SK-N-SH (cell line): Measurements from ENCODE around the gene LDLR. TPM values are rescaled to one million over a fixed set of nuclear protein-coding genes. Genes with fewer than 3 reads are reported as not detected.
A peak's percentile ranks its signal among the peaks of the same experiment; 100 is the strongest.

ENCODE experiments used
- CTCF ChIA-PET: fragments of 300-600, 350-600 bp; formaldehyde crosslinking; extraction: SDS; loops from one replicate; lab custom pipeline; 2021; lab: Yijun Ruan, JAX
- POLR2A ChIA-PET: fragments of 350-600 bp; sonication (Branson Sonifier 250); formaldehyde crosslinking; extraction: SDS; loops from one replicate; lab custom pipeline; 2020; ENCODE audit warnings: antibody characterized with exemption, inconsistent platforms; lab: Yijun Ruan, JAX
- DNase-seq: peaks from one replicate; pipeline ENCODE4 v3.0.0; 2012
- H2AFZ ChIP-seq: fragments of 200-600 bp; sonication (generic); 2 replicates; pipeline ENCODE4 v1.8.1; 2016; ENCODE audit warnings: antibody characterized with exemption, mild to moderate bottlenecking, low read depth
- H3F3A ChIP-seq: fragments of 200-600 bp; sonication (generic); replicated peaks from 2 replicates; pipeline ENCODE3; 2016; ENCODE audit warnings: antibody characterized with exemption, mild to moderate bottlenecking; ENCODE audit not compliant: insufficient read depth
- H3K27ac ChIP-seq, 2 experiments: fragments of 200-500 bp in 1 of 2; fragments of 200-600 bp in 1 of 2; sonication (Bioruptor generic) in 1 of 2; sonication (generic), shearing (Covaris generic) in 1 of 2; 2 replicates each; pipeline versions ENCODE4 v1.5.1 to v1.6.1; 2014 to 2016; ENCODE audit warnings: low read depth in 2 of 2, inconsistent platforms in 1 of 2, low read length in 1 of 2, mild to moderate bottlenecking in 1 of 2, mixed read lengths in 1 of 2
- H3K27me3 ChIP-seq: fragments of 200-600 bp; sonication (generic), shearing (Covaris generic); 2 replicates; pipeline ENCODE4 v1.6.1; 2016; ENCODE audit warnings: mixed run types; ENCODE audit not compliant: insufficient read depth
- H3K36me3 ChIP-seq, 2 experiments: fragments of 200-500 bp in 1 of 2; fragments of 200-600 bp in 1 of 2; sonication (Bioruptor generic) in 1 of 2; sonication (generic) in 1 of 2; replicated peaks in 1 of 2; 2 replicates each; pipeline versions ENCODE3 to v1.5.1; 2014 to 2016; ENCODE audit warnings: low read length in 1 of 2, mild to moderate bottlenecking in 1 of 2; ENCODE audit not compliant: insufficient read depth in 2 of 2, control insufficient read depth in 1 of 2
- H3K4me1 ChIP-seq, 2 experiments: fragments of 200-500 bp in 1 of 2; fragments of 200-600 bp in 1 of 2; sonication (Bioruptor generic) in 1 of 2; sonication (generic), shearing (Covaris generic) in 1 of 2; 2 replicates each; pipeline versions ENCODE4 v1.5.1 to v1.6.1; 2014 to 2016; ENCODE audit warnings: low read depth in 1 of 2, low read length in 1 of 2, mixed run types in 1 of 2; ENCODE audit not compliant: insufficient read depth in 2 of 2, control insufficient read depth in 1 of 2
- H3K4me2 ChIP-seq: fragments of 200-600 bp; sonication (generic), shearing (Covaris generic); 2 replicates; pipeline ENCODE4 v1.6.1; 2017; ENCODE audit warnings: mixed run types
- H3K4me3 ChIP-seq, 2 experiments: fragments of 200-500 bp in 1 of 2; fragments of 200-600 bp in 1 of 2; sonication (Bioruptor generic) in 1 of 2; sonication (generic), shearing (Covaris generic) in 1 of 2; 2 replicates each; pipeline versions ENCODE4 v1.5.1 to v1.8.1; 2014 to 2016; ENCODE audit warnings: low read depth in 2 of 2, inconsistent platforms in 1 of 2, low read length in 1 of 2, mild to moderate bottlenecking in 1 of 2, mixed read lengths in 1 of 2, moderate library complexity in 1 of 2
- H3K79me2 ChIP-seq: fragments of 200-600 bp; sonication (generic); 2 replicates; pipeline ENCODE4 v1.8.1; 2017; ENCODE audit warnings: mild to moderate bottlenecking; ENCODE audit not compliant: insufficient read depth
- H3K9ac ChIP-seq: fragments of 200-600 bp; sonication (generic); 2 replicates; pipeline ENCODE4 v1.6.1; 2017; ENCODE audit warnings: mixed run types
- H3K9me2 ChIP-seq: fragments of 200-600 bp; sonication (generic); 2 replicates; pipeline ENCODE4 v1.6.1; 2017; ENCODE audit warnings: mixed run types
- H3K9me3 ChIP-seq: fragments of 200-600 bp; sonication (generic); 2 replicates; pipeline ENCODE4 v1.6.1; 2017; ENCODE audit warnings: mixed run types, mild to moderate bottlenecking, moderate library complexity
- H4K20me1 ChIP-seq: fragments of 200-600 bp; sonication (generic); 2 replicates; pipeline ENCODE4 v1.6.1; 2017; ENCODE audit warnings: mild to moderate bottlenecking, mixed run types; ENCODE audit not compliant: insufficient read depth
- CHD2 ChIP-seq: fragments of 150-350 bp; IDR thresholded peaks from 2 replicates; pipeline ENCODE4 v1.6.1; 2018; ENCODE audit warnings: low read length; ENCODE audit not compliant: partially characterized antibody
- FOXM1 ChIP-seq: IDR thresholded peaks from 2 replicates; pipeline ENCODE4 v1.4.0; 2012; ENCODE audit warnings: low read depth, mild to moderate bottlenecking
- GABPA ChIP-seq: IDR thresholded peaks from 2 replicates; pipeline ENCODE4 v1.4.0; 2012; ENCODE audit warnings: low read depth, mild to moderate bottlenecking
- JUND ChIP-seq: IDR thresholded peaks from 2 replicates; pipeline ENCODE4 v1.4.0; 2012
- NFIC ChIP-seq: IDR thresholded peaks from 2 replicates; pipeline ENCODE4 v1.4.0; 2012; ENCODE audit warnings: borderline replicate concordance
- NRF1 ChIP-seq: IDR thresholded peaks from 2 replicates; pipeline ENCODE4 v1.6.1; 2012; ENCODE audit warnings: low read depth, mild to moderate bottlenecking, low read length
- RAD21 ChIP-seq: IDR thresholded peaks from 2 replicates; pipeline ENCODE4 v1.6.1; 2012; ENCODE audit warnings: mild to moderate bottlenecking, low read length
- RCOR1 ChIP-seq: fragments of 150-350 bp; IDR thresholded peaks from 2 replicates; pipeline ENCODE4 v1.6.1; 2017; ENCODE audit warnings: antibody characterized with exemption, low read length
- RFX5 ChIP-seq: IDR thresholded peaks from 2 replicates; pipeline ENCODE4 v1.6.1; 2012; ENCODE audit warnings: mild to moderate bottlenecking, improper control_type of control experiment, low read length
- RXRA ChIP-seq: IDR thresholded peaks from 2 replicates; pipeline ENCODE4 v1.4.0; 2012; ENCODE audit warnings: low read depth, mild to moderate bottlenecking, borderline replicate concordance
- SMC3 ChIP-seq: IDR thresholded peaks from 2 replicates; pipeline ENCODE4 v1.6.1; 2012; ENCODE audit warnings: low read depth, low read length, improper control_type of control experiment
- TCF12 ChIP-seq: IDR thresholded peaks from 2 replicates; pipeline ENCODE4 v1.4.0; 2012
- WGBS: methylation state at CpG from one replicate; pipeline ENCODE4 v1.1.6; 2017; ENCODE audit warnings: low lambda C conversion rate; 5-methylcytosine and 5-hydroxymethylcytosine counted together
- polyA plus RNA-seq, 3 experiments: library from polyadenylated mRNA; depleted of rRNA; stranded (reverse); fragments of >200 nt; gene quantifications; 2 replicates each; pipeline ENCODE4 v1.2.3, GENCODE V29; 2012
- TF ChIP-seq, protein P1 (sequence below): IDR thresholded peaks from 2 replicates; pipeline ENCODE4 v1.4.0; 2012; ENCODE audit warnings: low read depth
- TF ChIP-seq, protein P2 (sequence below): fragments of 200-600 bp; sonication (generic); IDR thresholded peaks from 2 replicates; pipeline ENCODE4 v1.6.1; 2017; ENCODE audit warnings: antibody characterized with exemption, mild to moderate bottlenecking, moderate library complexity

Gene LDLR
- polyA plus RNA-seq, 1 of the 3 experiments (the other 2 are of a cell fraction), result 25.1 TPM

DNA sequence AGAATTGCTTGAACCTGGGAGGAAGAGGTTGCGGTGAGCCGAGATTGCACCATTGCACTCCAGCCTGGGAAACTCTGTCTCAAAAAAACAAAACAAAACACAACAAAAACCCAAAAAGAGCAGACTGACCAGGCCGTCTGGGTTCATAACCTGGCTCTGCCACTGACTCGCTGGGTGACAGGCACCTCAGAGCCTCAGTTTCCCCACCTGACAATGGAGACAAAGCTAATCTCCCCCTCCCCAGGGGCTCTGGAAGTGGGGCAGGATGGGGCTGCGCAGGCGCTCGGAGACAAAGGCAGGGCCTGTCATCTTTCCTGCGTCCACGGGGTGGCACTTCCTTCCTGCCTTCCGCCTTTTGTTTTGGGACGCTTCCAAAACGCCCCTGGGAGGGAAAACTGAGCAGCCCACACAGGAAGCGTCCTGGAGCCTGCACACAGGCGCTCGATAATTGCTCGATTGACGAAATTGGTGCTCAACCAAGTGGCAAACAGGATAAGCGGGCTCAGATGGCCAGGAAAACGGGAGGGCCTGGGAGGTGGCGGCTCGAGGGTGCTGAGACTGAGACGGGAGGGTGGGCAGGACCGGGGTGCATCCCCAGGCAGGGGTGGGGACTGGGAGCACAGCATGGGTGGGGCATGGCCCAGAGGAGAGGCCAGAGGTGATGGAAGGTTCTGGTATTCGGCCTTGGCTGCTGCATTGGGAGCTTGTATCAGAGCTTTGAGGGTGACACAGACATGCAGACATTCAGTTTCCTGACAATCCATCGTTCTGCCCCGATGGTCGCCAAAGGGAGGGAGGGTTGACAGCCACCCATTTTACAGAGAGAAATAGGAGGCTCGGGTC, 48.5 kb downstream of the LDLR start:
- peak overlapping the region; percentile 82 for H3K4me2 ChIP-seq
- H3K4me3 ChIP-seq, result peak overlapping the region; percentile 22 to 45
- H3K9me3 ChIP-seq, result no peaks in the 10 kb centered on the region
- peak; percentile 90 for DNase-seq
- no peaks in the 10 kb centered on the region for H4K20me1 ChIP-seq
- H3K27me3 ChIP-seq, result no peaks in the 10 kb centered on the region
- no peaks in the 10 kb centered on the region for H3K36me3 ChIP-seq
- peaks cover 20 to 27% of the 10 kb centered on the region in 2 experiments; a peak in 3 of 4 replicates for H3K4me1 ChIP-seq
- peak overlapping the region; percentile 29; the same call in 1 of the 2 replicates for H3K9ac ChIP-seq
- H2AFZ ChIP-seq, result peak overlapping the region; percentile 73
- H3F3A ChIP-seq, result peaks cover 24% of the 10 kb centered on the region
- no peak for TF ChIP-seq JUND
- TF ChIP-seq NRF1, result peak; percentile 81
- peak; percentile 41 for TF ChIP-seq CHD2
- TF ChIP-seq GABPA, result no peak
- no peak for TF ChIP-seq RFX5
- no peak for TF ChIP-seq RXRA
- TF ChIP-seq FOXM1, result no peak; the same call in 1 of the 2 replicates
- peak; percentile 37; the same call in 1 of the 2 replicates for TF ChIP-seq TCF12
- TF ChIP-seq NFIC, result peak; percentile 97
- peak; percentile 88 for TF ChIP-seq RAD21
- peak; percentile 42; the same call in 1 of the 2 replicates for TF ChIP-seq RCOR1
- peak; percentile 88 for TF ChIP-seq SMC3
- TF ChIP-seq, protein P1, sequence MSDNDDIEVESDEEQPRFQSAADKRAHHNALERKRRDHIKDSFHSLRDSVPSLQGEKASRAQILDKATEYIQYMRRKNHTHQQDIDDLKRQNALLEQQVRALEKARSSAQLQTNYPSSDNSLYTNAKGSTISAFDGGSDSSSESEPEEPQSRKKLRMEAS, result peak; percentile 65; the same call in 1 of the 2 replicates
- TF ChIP-seq, protein P2, sequence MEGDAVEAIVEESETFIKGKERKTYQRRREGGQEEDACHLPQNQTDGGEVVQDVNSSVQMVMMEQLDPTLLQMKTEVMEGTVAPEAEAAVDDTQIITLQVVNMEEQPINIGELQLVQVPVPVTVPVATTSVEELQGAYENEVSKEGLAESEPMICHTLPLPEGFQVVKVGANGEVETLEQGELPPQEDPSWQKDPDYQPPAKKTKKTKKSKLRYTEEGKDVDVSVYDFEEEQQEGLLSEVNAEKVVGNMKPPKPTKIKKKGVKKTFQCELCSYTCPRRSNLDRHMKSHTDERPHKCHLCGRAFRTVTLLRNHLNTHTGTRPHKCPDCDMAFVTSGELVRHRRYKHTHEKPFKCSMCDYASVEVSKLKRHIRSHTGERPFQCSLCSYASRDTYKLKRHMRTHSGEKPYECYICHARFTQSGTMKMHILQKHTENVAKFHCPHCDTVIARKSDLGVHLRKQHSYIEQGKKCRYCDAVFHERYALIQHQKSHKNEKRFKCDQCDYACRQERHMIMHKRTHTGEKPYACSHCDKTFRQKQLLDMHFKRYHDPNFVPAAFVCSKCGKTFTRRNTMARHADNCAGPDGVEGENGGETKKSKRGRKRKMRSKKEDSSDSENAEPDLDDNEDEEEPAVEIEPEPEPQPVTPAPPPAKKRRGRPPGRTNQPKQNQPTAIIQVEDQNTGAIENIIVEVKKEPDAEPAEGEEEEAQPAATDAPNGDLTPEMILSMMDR, result peak; percentile 75
- POLR2A ChIA-PET, result interaction anchor here (1.9 kb wide), 1 partner anchor 60 kb away, joined by 4 read pairs; the partner anchor contains the start of gene KANK2
- H3K27ac ChIP-seq, result peak overlapping the region; percentile 83 to 86
- H3K9me2 ChIP-seq, result no peaks in the 10 kb centered on the region
- 10% methylated on average over 15 of the region's 28 CpGs for WGBS
- H3K79me2 ChIP-seq, result no peaks in the 10 kb centered on the region
- CTCF ChIA-PET, result interaction anchor here (0.6 to 6.6 kb wide), 25 partner anchors 8 to 1833 kb away, joined by 3 to 64 read pairs (median 3); partner anchors contain the start of genes ANGPTL8, KANK2 and SPC24
